GM23338 (cell line): ENCODE data around the gene TENM4. TPM values are rescaled to one million over a fixed set of nuclear protein-coding genes. Genes with fewer than 3 reads are reported as not detected.
A peak's percentile ranks its signal among the peaks of the same experiment; 100 is the strongest.

Experiments used
- ATAC-seq: fragments of 200-7000 bp; cut with Tn5 transposase; 3 replicates; pipeline ENCODE4 v1.9.1; 2020
- DNase-seq: peaks from one replicate; pipeline ENCODE4 v3.0.0-alpha.2; 2015; ENCODE audit warnings: low spot score
- H2AFZ ChIP-seq: fragments of 200-600 bp; sonication (generic); 2 replicates; pipeline ENCODE4 v1.8.0; 2016; ENCODE audit warnings: antibody characterized with exemption, mild to moderate bottlenecking, moderate library complexity
- H3F3A ChIP-seq: fragments of 200-600 bp; sonication (generic); replicated peaks from 2 replicates; pipeline ENCODE4 v1.8.0; 2017; ENCODE audit warnings: antibody characterized with exemption, mixed run types, low read depth
- H3K27ac ChIP-seq: fragments of 200-600 bp; sonication (generic); 2 replicates; pipeline ENCODE4 v1.6.1; 2016; ENCODE audit warnings: low read depth
- H3K27me3 ChIP-seq: fragments of 200-600 bp; sonication (generic); 2 replicates; pipeline ENCODE4 v1.8.0; 2016; ENCODE audit warnings: mild to moderate bottlenecking, mixed run types, moderate library complexity; ENCODE audit not compliant: insufficient read depth
- H3K36me3 ChIP-seq: fragments of 200-600 bp; sonication (generic); 2 replicates; pipeline ENCODE4 v1.8.0; 2016; ENCODE audit warnings: mild to moderate bottlenecking; ENCODE audit not compliant: insufficient read depth
- H3K4me1 ChIP-seq: fragments of 200-600 bp; sonication (generic); 2 replicates; pipeline ENCODE4 v1.8.0; 2016; ENCODE audit warnings: mild to moderate bottlenecking, moderate library complexity; ENCODE audit not compliant: insufficient read depth
- H3K4me2 ChIP-seq: fragments of 200-600 bp; sonication (generic); 2 replicates; pipeline ENCODE4 v1.7.1; 2017; ENCODE audit warnings: mixed run types
- H3K4me3 ChIP-seq: fragments of 200-600 bp; sonication (generic); 2 replicates; pipeline ENCODE4 v1.6.1; 2016; ENCODE audit warnings: mixed run types
- H3K79me2 ChIP-seq: fragments of 200-600 bp; sonication (generic); replicated peaks from 2 replicates; pipeline ENCODE4 v1.8.0; 2017; ENCODE audit warnings: mild to moderate bottlenecking; ENCODE audit not compliant: insufficient read depth
- H3K9me2 ChIP-seq: fragments of 200-600 bp; sonication (generic); 2 replicates; pipeline ENCODE4 v1.8.0; 2017; ENCODE audit not compliant: insufficient read depth
- H4K20me1 ChIP-seq: fragments of 200-600 bp; sonication (generic); replicated peaks from 2 replicates; pipeline ENCODE4 v1.8.0; 2017; ENCODE audit warnings: mild to moderate bottlenecking; ENCODE audit not compliant: insufficient read depth
- H3K27ac Mint-ChIP-seq: 2 replicates; pipeline ENCODE4 v1.8.0; 2020; ENCODE audit warnings: inconsistent platforms, mild to moderate bottlenecking, moderate library complexity, mixed read lengths
- H3K27me3 Mint-ChIP-seq: 3 replicates; pipeline ENCODE4 v1.8.0; 2022; ENCODE audit warnings: low read depth, mild to moderate bottlenecking, moderate library complexity, mixed read lengths, inconsistent platforms; ENCODE audit not compliant: insufficient read depth, poor library complexity
- H3K36me3 Mint-ChIP-seq: 3 replicates; pipeline ENCODE4 v1.8.0; 2021; ENCODE audit warnings: low read depth, mild to moderate bottlenecking, inconsistent platforms, moderate library complexity, mixed read lengths
- H3K4me1 Mint-ChIP-seq: 3 replicates; pipeline ENCODE4 v1.8.0; 2020; ENCODE audit warnings: mild to moderate bottlenecking, inconsistent platforms, mixed read lengths
- H3K4me3 Mint-ChIP-seq: 3 replicates; pipeline ENCODE4 v1.8.0; 2021; ENCODE audit warnings: moderate library complexity, mild to moderate bottlenecking, inconsistent platforms, mixed read lengths
- H3K9me3 Mint-ChIP-seq: 3 replicates; pipeline ENCODE4 v1.8.0; 2020; ENCODE audit warnings: moderate library complexity, mild to moderate bottlenecking, inconsistent platforms, mixed read lengths
- CREB1 ChIP-seq: fragments of 250-450 bp; sonication (Bioruptor Pico); IDR thresholded peaks from 2 replicates; pipeline ENCODE4 v1.5.0; 2020; ENCODE audit warnings: low read depth, mild to moderate bottlenecking, moderate library complexity
- EZH2 ChIP-seq: fragments of 200-600 bp; sonication (generic); IDR thresholded peaks from one replicate; pipeline ENCODE4 v1.8.0; 2017; ENCODE audit warnings: antibody characterized with exemption, mild to moderate bottlenecking, low read depth; ENCODE audit not compliant: unreplicated experiment
- EZH2phosphoT487 ChIP-seq: fragments of 200-600 bp; sonication (generic); IDR thresholded peaks from one replicate; pipeline ENCODE4 v1.8.1; 2018; ENCODE audit warnings: antibody characterized with exemption; ENCODE audit not compliant: unreplicated experiment
- ZNF462 ChIP-seq: fragments of 250-450 bp; sonication (Bioruptor Pico); IDR thresholded peaks from 2 replicates; pipeline ENCODE4 v1.5.0; 2020; ENCODE audit warnings: mild to moderate bottlenecking, moderate library complexity
- polyA plus RNA-seq: library from polyadenylated mRNA; unstranded; fragments of >200 nt; fragmentation: Nextera tagmentation; extraction: Ambion mirVana; gene quantifications from 2 replicates; pipeline ENCODE4 v1.2.1, GENCODE V29; 2016
- total RNA-seq: library from RNA; depleted of rRNA; stranded (reverse); fragments of >200 nt; shearing (Covaris generic); gene quantifications from 2 replicates; pipeline ENCODE4 v1.2.3, GENCODE V29; 2014

The TENM4 gene
- total and polyA plus RNA-seq, 2 experiments from 2014 or later: 7.3 TPM

DNA sequence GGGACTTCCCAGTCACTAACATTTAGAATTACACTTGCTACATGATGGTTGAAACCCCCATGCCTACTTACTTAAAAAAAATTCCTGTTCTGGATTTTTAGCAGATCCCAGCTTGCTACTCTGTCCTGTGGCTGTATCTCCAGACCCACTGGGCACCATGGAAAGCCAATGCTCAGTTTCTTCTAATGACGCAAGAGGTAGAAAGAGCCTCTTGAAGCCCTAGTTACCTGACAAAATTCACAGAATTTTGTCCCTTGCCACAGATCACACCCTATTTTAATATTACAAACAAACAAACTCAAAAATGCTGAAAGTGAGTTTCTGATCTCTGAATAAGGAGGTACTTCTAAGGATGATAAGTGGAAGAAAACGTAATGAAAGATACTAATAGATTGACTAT lies 24.3 kb upstream of the TENM4 start:
- H3K4me2 ChIP-seq: no peak overlapping the region
- H3K4me3 Mint-ChIP-seq: no peak overlapping the region
- no peak for ATAC-seq

More for the DNA sequence above, 24.3 kb upstream of the TENM4 start:
- H2AFZ ChIP-seq: peak overlapping the region; percentile 83
- no peaks in the 10 kb centered on the region for H3K27me3 ChIP-seq
- Mint-ChIP-seq H3K4me1 (peaks cover 30% of the 10 kb centered on the region), H3K9me3 (no peaks in the 10 kb centered on the region), H3K36me3 (no peaks in the 10 kb centered on the region), H3K27me3 (peaks cover 3% of the 10 kb centered on the region), H3K27ac (no peak overlapping the region)
- no peaks in the 10 kb centered on the region for H3K79me2 ChIP-seq
- no peak for DNase-seq
- no peak for TF ChIP-seq EZH2
- no peak for TF ChIP-seq ZNF462
- no peak for TF ChIP-seq EZH2phosphoT487
- no peak for TF ChIP-seq CREB1 (CRISPR knock-in tag)
- no peak overlapping the region for H3K4me3 ChIP-seq
- peaks cover 21% of the 10 kb centered on the region for H3K4me1 ChIP-seq
- H4K20me1 ChIP-seq: no peaks in the 10 kb centered on the region
- no peak overlapping the region for H3K27ac ChIP-seq
- no peaks in the 10 kb centered on the region for H3K9me2 ChIP-seq
- H3F3A ChIP-seq: no peaks in the 10 kb centered on the region
- no peaks in the 10 kb centered on the region for H3K36me3 ChIP-seq
